SHP77 (cell line): ENCODE measurements around the gene PFN1.

Source experiments
- DNase-seq, 2 experiments: peaks; one replicate each; lab custom pipeline; 2025; lab: John Stamatoyannopoulos, UW

The PFN1 gene

GRCh38 chr17:4967539-4968485 is 19.5 kb upstream of the PFN1 start, which contains the start of gene SPAG7:
TSS of gene SPAG7 (minus strand) at chr17:4967817. CDS start at chr17:4967804, 13 bp downstream.
- DNase-seq: peak; percentile 92 to 95

GRCh38 chr17:4966844-4967538 is 18.7 kb upstream of the PFN1 start:
- DNase-seq: peak; percentile 100

- no peak for DNase-seq
These were observed 17.1 kb upstream of the PFN1 start for GRCh38 chr17:4965311-4965986.

- no peak for DNase-seq
These were observed 12.1 kb upstream of the PFN1 start for GRCh38 chr17:4960279-4960922.

- no peak for DNase-seq
These were observed 11.1 kb upstream of the PFN1 start for GRCh38 chr17:4959261-4959965.

GRCh38 chr17:4958102-4958501 is 9.8 kb upstream of the PFN1 start:
- DNase-seq: no peak

- peak in 1 of 2 experiments; percentile 16 for DNase-seq
These were observed 8.2 kb upstream of the PFN1 start for GRCh38 chr17:4956493-4957061.

GRCh38 chr17:4955091-4955490 is 6.8 kb upstream of the PFN1 start:
- no peak for DNase-seq

GRCh38 chr17:4953451-4953961 is 5.2 kb upstream of the PFN1 start:
- no peak for DNase-seq

- DNase-seq: peak in 1 of 2 experiments; percentile 15
These were observed 3.2 kb upstream of the PFN1 start for GRCh38 chr17:4951486-4951885.

- DNase-seq: peak; percentile 75 to 85
These were observed 2.4 kb upstream of the PFN1 start, which contains the start of gene ENO3 for GRCh38 chr17:4950746-4951204. TSS of gene ENO3 (plus strand) at chr17:4951119. CDS start at chr17:4951830, 711 bp downstream.

GRCh38 chr17:4950075-4950745 is 1.9 kb upstream of the PFN1 start:
- peak in 1 of 2 experiments; percentile 41 for DNase-seq

- peak; percentile 74 to 86 for DNase-seq
These were observed 1.2 kb upstream of the PFN1 start for GRCh38 chr17:4949321-4950074.

- peak; percentile 88 to 90 for DNase-seq
These were observed 596 bp upstream of the PFN1 start for GRCh38 chr17:4948931-4949320.

GRCh38 chr17:4947411-4948165 is 742 bp downstream of the PFN1 start:
- peak; percentile 26 to 47 for DNase-seq

GRCh38 chr17:4947010-4947410 is 1.3 kb downstream of the PFN1 start:
- DNase-seq: no peak

GRCh38 chr17:4946312-4946976 is 1.9 kb downstream of the PFN1 start:
- no peak for DNase-seq

- no peak for DNase-seq
These were observed 2.4 kb downstream of the PFN1 start for GRCh38 chr17:4945944-4946280.
